Hepatocyte (in vitro differentiated cells): ENCODE measurements around the gene DNAJC1.

Experiments
- EZH2phosphoT487 ChIP-seq: fragments of 200-600 bp; sonication (generic); IDR thresholded peaks from one replicate; pipeline ENCODE4 v1.6.1; 2018; ENCODE audit warnings: antibody characterized with exemption, mild to moderate bottlenecking, low read depth, moderate library complexity; ENCODE audit not compliant: unreplicated experiment, severe bottlenecking
- TF ChIP-seq, protein P1 (sequence below): fragments of 200-600 bp; sonication (generic); IDR thresholded peaks from 2 replicates; pipeline ENCODE4 v1.5.1; 2016; ENCODE audit warnings: antibody characterized with exemption, mild to moderate bottlenecking; ENCODE audit not compliant: poor library complexity

DNA sequence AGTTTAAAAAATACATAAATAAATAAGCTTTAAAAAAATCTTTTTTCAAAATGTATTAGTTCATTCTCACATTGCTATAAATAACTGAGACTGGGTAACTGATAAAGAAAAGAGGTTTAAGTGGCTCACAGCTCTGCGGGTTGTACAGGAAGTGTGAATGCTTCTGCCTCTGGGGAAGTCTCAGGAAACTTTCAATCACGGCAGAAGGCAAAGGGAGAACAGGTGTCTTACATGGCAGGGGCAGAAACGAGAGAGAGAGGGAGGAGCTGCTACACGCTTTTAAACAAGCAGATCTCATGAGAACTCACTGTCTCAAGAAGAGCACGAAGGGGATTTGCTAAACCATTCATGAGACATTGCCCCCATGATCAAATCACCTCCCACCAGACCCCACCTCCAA is 114.6 kb downstream of the DNAJC1 start:
- TF ChIP-seq, protein P1, sequence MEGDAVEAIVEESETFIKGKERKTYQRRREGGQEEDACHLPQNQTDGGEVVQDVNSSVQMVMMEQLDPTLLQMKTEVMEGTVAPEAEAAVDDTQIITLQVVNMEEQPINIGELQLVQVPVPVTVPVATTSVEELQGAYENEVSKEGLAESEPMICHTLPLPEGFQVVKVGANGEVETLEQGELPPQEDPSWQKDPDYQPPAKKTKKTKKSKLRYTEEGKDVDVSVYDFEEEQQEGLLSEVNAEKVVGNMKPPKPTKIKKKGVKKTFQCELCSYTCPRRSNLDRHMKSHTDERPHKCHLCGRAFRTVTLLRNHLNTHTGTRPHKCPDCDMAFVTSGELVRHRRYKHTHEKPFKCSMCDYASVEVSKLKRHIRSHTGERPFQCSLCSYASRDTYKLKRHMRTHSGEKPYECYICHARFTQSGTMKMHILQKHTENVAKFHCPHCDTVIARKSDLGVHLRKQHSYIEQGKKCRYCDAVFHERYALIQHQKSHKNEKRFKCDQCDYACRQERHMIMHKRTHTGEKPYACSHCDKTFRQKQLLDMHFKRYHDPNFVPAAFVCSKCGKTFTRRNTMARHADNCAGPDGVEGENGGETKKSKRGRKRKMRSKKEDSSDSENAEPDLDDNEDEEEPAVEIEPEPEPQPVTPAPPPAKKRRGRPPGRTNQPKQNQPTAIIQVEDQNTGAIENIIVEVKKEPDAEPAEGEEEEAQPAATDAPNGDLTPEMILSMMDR, result no peak
- no peak for TF ChIP-seq EZH2phosphoT487
